OCI-LY3 (cell line): ENCODE results near the gene YLPM1.

Source experiments
- H2AFZ ChIP-seq: fragments of 200-600, 300-600 bp; shearing (Covaris generic); 2 replicates; pipeline ENCODE4 v1.6.0; 2014; ENCODE audit warnings: antibody characterized with exemption, low read depth, low read length
- H3K27ac ChIP-seq: fragments of 200-600, 300-600 bp; sonication (generic); 2 replicates; pipeline ENCODE4 v1.5.1; 2014; ENCODE audit warnings: mild to moderate bottlenecking, low read length, moderate library complexity, mixed read lengths
- H3K27me3 ChIP-seq: fragments of 200-600, 300-600 bp; sonication (generic); 2 replicates; pipeline ENCODE4 v1.6.1; 2014; ENCODE audit warnings: low read depth, low read length, mixed read lengths
- H3K36me3 ChIP-seq: fragments of 200-600, 300-600 bp; sonication (generic); replicated peaks from 2 replicates; pipeline ENCODE3; 2014; ENCODE audit warnings: low read depth, low read length, mixed read lengths
- H3K4me1 ChIP-seq: fragments of 300-600, 200-600 bp; sonication (generic); 2 replicates; pipeline ENCODE4 v1.6.1; 2014; ENCODE audit warnings: low read length, mixed read lengths
- H3K4me2 ChIP-seq: fragments of 200-600, 300-600 bp; sonication (generic); 2 replicates; pipeline ENCODE4 v1.6.1; 2014; ENCODE audit warnings: low read length, mixed read lengths
- H3K4me3 ChIP-seq: fragments of 300-600, 200-600 bp; sonication (generic); 2 replicates; pipeline ENCODE4 v1.5.1; 2014; ENCODE audit warnings: antibody characterized with exemption, mild to moderate bottlenecking, low read length, moderate library complexity
- H3K79me2 ChIP-seq: fragments of 300-600, 200-600 bp; shearing (Covaris generic); 2 replicates; pipeline ENCODE4 v1.6.1; 2014; ENCODE audit warnings: mild to moderate bottlenecking, low read length, mixed read lengths
- H3K9ac ChIP-seq: fragments of 300-600, 200-600 bp; shearing (Covaris generic); 2 replicates; pipeline ENCODE4 v1.6.0; 2014; ENCODE audit warnings: mild to moderate bottlenecking, low read length, moderate library complexity
- H3K9me3 ChIP-seq: fragments of 200-600, 300-600 bp; shearing (Covaris generic); 2 replicates; pipeline ENCODE4 v1.6.1; 2014; ENCODE audit warnings: low read length, mixed read lengths; ENCODE audit not compliant: insufficient read depth
- H4K20me1 ChIP-seq: fragments of 200-600, 300-600 bp; sonication (generic); 2 replicates; pipeline ENCODE4 v1.6.1; 2016; ENCODE audit warnings: low read length, mixed read lengths; ENCODE audit not compliant: insufficient read depth
- CTCF ChIP-seq: fragments of 200-600, 300-600 bp; sonication (generic); IDR thresholded peaks from 2 replicates; pipeline ENCODE4 v1.5.1; 2014; ENCODE audit warnings: antibody characterized with exemption, low read length, low read depth
- EZH2phosphoT487 ChIP-seq: fragments of 200-600 bp; shearing (Covaris generic); IDR thresholded peaks from 2 replicates; pipeline ENCODE4 v1.6.1; 2018; ENCODE audit warnings: antibody characterized with exemption, mixed run types, low read depth

YLPM1 gene

GRCh38 chr14:74732387-74732786 is 30.7 kb upstream of the YLPM1 start:
- no peaks in the 10 kb centered on the region for H3K79me2 ChIP-seq
- H3K4me2 ChIP-seq = no peak overlapping the region
- H2AFZ ChIP-seq = no peak overlapping the region
- no peak for TF ChIP-seq CTCF
- TF ChIP-seq EZH2phosphoT487 = no peak
- no peak overlapping the region for H3K27ac ChIP-seq
- H3K9ac ChIP-seq = no peak overlapping the region
- H4K20me1 ChIP-seq = no peaks in the 10 kb centered on the region
- H3K9me3 ChIP-seq = no peaks in the 10 kb centered on the region
- no peaks in the 10 kb centered on the region for H3K27me3 ChIP-seq
- no peak overlapping the region for H3K4me3 ChIP-seq
- no peaks in the 10 kb centered on the region for H3K4me1 ChIP-seq
- H3K36me3 ChIP-seq = peaks cover 23% of the 10 kb centered on the region

GRCh38 chr14:74733221-74733620 is 29.9 kb upstream of the YLPM1 start:
- no peak overlapping the region for H3K4me2 ChIP-seq
- H3K9me3 ChIP-seq = no peaks in the 10 kb centered on the region
- no peak overlapping the region for H3K27ac ChIP-seq
- H3K4me3 ChIP-seq = no peak overlapping the region
- H3K36me3 ChIP-seq = peaks cover 25% of the 10 kb centered on the region
- H3K79me2 ChIP-seq = no peaks in the 10 kb centered on the region
- no peak for TF ChIP-seq EZH2phosphoT487
- TF ChIP-seq CTCF = no peak
- no peaks in the 10 kb centered on the region for H4K20me1 ChIP-seq
- no peak overlapping the region for H3K9ac ChIP-seq
- no peaks in the 10 kb centered on the region for H3K27me3 ChIP-seq
- no peak overlapping the region for H2AFZ ChIP-seq
- H3K4me1 ChIP-seq = no peaks in the 10 kb centered on the region

GRCh38 chr14:74735125-74735524 is 28.0 kb upstream of the YLPM1 start:
- TF ChIP-seq CTCF (no peak), EZH2phosphoT487 (no peak)
- H3K36me3 ChIP-seq = peaks cover 31% of the 10 kb centered on the region
- H3K27ac ChIP-seq = no peak overlapping the region
- no peaks in the 10 kb centered on the region for H3K27me3 ChIP-seq
- no peak overlapping the region for H2AFZ ChIP-seq
- no peak overlapping the region for H3K4me2 ChIP-seq
- H3K79me2 ChIP-seq = no peaks in the 10 kb centered on the region
- H3K4me1 ChIP-seq = no peaks in the 10 kb centered on the region
- H3K9ac ChIP-seq = no peak overlapping the region
- no peaks in the 10 kb centered on the region for H4K20me1 ChIP-seq
- no peaks in the 10 kb centered on the region for H3K9me3 ChIP-seq
- H3K4me3 ChIP-seq = no peak overlapping the region

- Histone ChIP-seq H3K27ac (no peak overlapping the region), H3K27me3 (no peaks in the 10 kb centered on the region), H4K20me1 (no peaks in the 10 kb centered on the region), H2AFZ (no peak overlapping the region), H3K4me1 (no peaks in the 10 kb centered on the region), H3K4me3 (no peak overlapping the region), H3K9ac (no peak overlapping the region), H3K9me3 (no peaks in the 10 kb centered on the region), H3K36me3 (peaks cover 24% of the 10 kb centered on the region), H3K4me2 (no peak overlapping the region), H3K79me2 (no peaks in the 10 kb centered on the region)
- TF ChIP-seq EZH2phosphoT487 (no peak), CTCF (no peak)
Observed at GRCh38 chr14:74737753-74738325, 25.3 kb upstream of the YLPM1 start.
